ENCODE measurements around the gene FAM131C.

DNA sequence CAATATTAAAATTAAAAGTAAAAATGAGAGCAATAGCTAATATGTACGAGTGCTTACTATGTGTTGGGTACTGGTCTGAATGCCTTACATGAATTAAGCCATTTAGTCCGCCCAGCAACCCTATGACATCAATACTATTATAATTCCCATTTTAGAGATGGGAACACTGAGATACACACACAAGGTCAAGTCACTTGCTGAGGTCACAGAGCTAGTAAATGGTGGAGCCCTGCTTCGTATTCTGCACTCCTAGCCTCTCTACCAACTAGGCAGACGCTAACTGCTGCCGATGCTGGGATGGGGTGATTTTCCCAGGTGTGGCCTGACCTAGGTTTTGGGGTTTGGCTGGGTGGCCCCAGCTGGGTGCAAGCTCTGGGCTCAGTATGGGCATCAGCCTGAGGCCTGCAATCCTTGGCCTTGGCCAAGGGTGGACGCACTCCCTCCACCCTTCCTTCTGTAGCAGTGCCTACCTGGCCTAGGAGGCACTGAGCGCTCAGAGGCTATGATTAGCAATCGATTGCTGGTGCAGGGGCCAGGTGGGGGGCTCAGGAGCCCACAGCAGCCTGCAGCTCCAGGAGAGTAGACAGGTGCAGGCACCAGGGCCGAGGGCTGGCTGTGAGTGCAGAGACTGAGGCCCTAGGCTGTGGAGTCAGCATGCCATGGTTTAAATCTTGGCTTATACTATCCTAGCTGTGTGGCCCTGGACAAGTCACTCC, 2.7 kb downstream of the FAM131C start:
- TF ChIP-seq ZNF274 (IDR thresholded peaks at IDR 0.05; ENCODE audit: low read depth, low read length) (no peak), YY1 (IDR thresholded peaks at IDR 0.05; ENCODE audit: insufficient read depth, insufficient read length) (no peak)
